Measurements from ENCODE around the gene YRDC.

- no peak for TF ChIP-seq ZBTB20 (tag by site-specific recombination; IDR thresholded peaks at IDR 0.05)
- TF ChIP-seq ZNF138 (tag by site-specific recombination; IDR thresholded peaks at IDR 0.05; ENCODE audit: borderline replicate concordance) = no peak
- no peak for TF ChIP-seq ZNF19 (tag by site-specific recombination; IDR thresholded peaks at IDR 0.05; ENCODE audit: low read depth)
- TF ChIP-seq CTCF (tag by site-specific recombination; IDR thresholded peaks at IDR 0.05) = no peak
- TF ChIP-seq YY1 (tag by site-specific recombination; IDR thresholded peaks at IDR 0.05) = no peak
- TF ChIP-seq PRDM4 (tag by site-specific recombination; IDR thresholded peaks at IDR 0.05) = no peak
Observed at GRCh38 chr1:37761416-37762095, 46.5 kb downstream of the YRDC start.

Measured in HEK293 (cell line).